GM23338 (cell line): Measurements from ENCODE around the gene ZNF451. TPM values are rescaled to one million over a fixed set of nuclear protein-coding genes. Genes with fewer than 3 reads are reported as not detected.

Experiments
- ATAC-seq: fragments of 200-7000 bp; cut with Tn5 transposase; 3 replicates; pipeline ENCODE4 v1.9.1; 2020
- DNase-seq: peaks from one replicate; pipeline ENCODE4 v3.0.0-alpha.2; 2015; ENCODE audit warnings: low spot score
- H2AFZ ChIP-seq: fragments of 200-600 bp; sonication (generic); 2 replicates; pipeline ENCODE4 v1.8.0; 2016; ENCODE audit warnings: antibody characterized with exemption, mild to moderate bottlenecking, moderate library complexity
- H3F3A ChIP-seq: fragments of 200-600 bp; sonication (generic); replicated peaks from 2 replicates; pipeline ENCODE4 v1.8.0; 2017; ENCODE audit warnings: antibody characterized with exemption, mixed run types, low read depth
- H3K27ac ChIP-seq: fragments of 200-600 bp; sonication (generic); 2 replicates; pipeline ENCODE4 v1.6.1; 2016; ENCODE audit warnings: low read depth
- H3K27me3 ChIP-seq: fragments of 200-600 bp; sonication (generic); 2 replicates; pipeline ENCODE4 v1.8.0; 2016; ENCODE audit warnings: mild to moderate bottlenecking, mixed run types, moderate library complexity; ENCODE audit not compliant: insufficient read depth
- H3K36me3 ChIP-seq: fragments of 200-600 bp; sonication (generic); 2 replicates; pipeline ENCODE4 v1.8.0; 2016; ENCODE audit warnings: mild to moderate bottlenecking; ENCODE audit not compliant: insufficient read depth
- H3K4me1 ChIP-seq: fragments of 200-600 bp; sonication (generic); 2 replicates; pipeline ENCODE4 v1.8.0; 2016; ENCODE audit warnings: mild to moderate bottlenecking, moderate library complexity; ENCODE audit not compliant: insufficient read depth
- H3K4me2 ChIP-seq: fragments of 200-600 bp; sonication (generic); 2 replicates; pipeline ENCODE4 v1.7.1; 2017; ENCODE audit warnings: mixed run types
- H3K4me3 ChIP-seq: fragments of 200-600 bp; sonication (generic); 2 replicates; pipeline ENCODE4 v1.6.1; 2016; ENCODE audit warnings: mixed run types
- H3K79me2 ChIP-seq: fragments of 200-600 bp; sonication (generic); replicated peaks from 2 replicates; pipeline ENCODE4 v1.8.0; 2017; ENCODE audit warnings: mild to moderate bottlenecking; ENCODE audit not compliant: insufficient read depth
- H3K9me2 ChIP-seq: fragments of 200-600 bp; sonication (generic); 2 replicates; pipeline ENCODE4 v1.8.0; 2017; ENCODE audit not compliant: insufficient read depth
- H4K20me1 ChIP-seq: fragments of 200-600 bp; sonication (generic); replicated peaks from 2 replicates; pipeline ENCODE4 v1.8.0; 2017; ENCODE audit warnings: mild to moderate bottlenecking; ENCODE audit not compliant: insufficient read depth
- H3K27ac Mint-ChIP-seq: 2 replicates; pipeline ENCODE4 v1.8.0; 2020; ENCODE audit warnings: inconsistent platforms, mild to moderate bottlenecking, moderate library complexity, mixed read lengths
- H3K27me3 Mint-ChIP-seq: 3 replicates; pipeline ENCODE4 v1.8.0; 2022; ENCODE audit warnings: low read depth, mild to moderate bottlenecking, moderate library complexity, mixed read lengths, inconsistent platforms; ENCODE audit not compliant: insufficient read depth, poor library complexity
- H3K36me3 Mint-ChIP-seq: 3 replicates; pipeline ENCODE4 v1.8.0; 2021; ENCODE audit warnings: low read depth, mild to moderate bottlenecking, inconsistent platforms, moderate library complexity, mixed read lengths
- H3K4me1 Mint-ChIP-seq: 3 replicates; pipeline ENCODE4 v1.8.0; 2020; ENCODE audit warnings: mild to moderate bottlenecking, inconsistent platforms, mixed read lengths
- H3K4me3 Mint-ChIP-seq: 3 replicates; pipeline ENCODE4 v1.8.0; 2021; ENCODE audit warnings: moderate library complexity, mild to moderate bottlenecking, inconsistent platforms, mixed read lengths
- H3K9me3 Mint-ChIP-seq: 3 replicates; pipeline ENCODE4 v1.8.0; 2020; ENCODE audit warnings: moderate library complexity, mild to moderate bottlenecking, inconsistent platforms, mixed read lengths
- CREB1 ChIP-seq: fragments of 250-450 bp; sonication (Bioruptor Pico); IDR thresholded peaks from 2 replicates; pipeline ENCODE4 v1.5.0; 2020; ENCODE audit warnings: low read depth, mild to moderate bottlenecking, moderate library complexity
- EZH2 ChIP-seq: fragments of 200-600 bp; sonication (generic); IDR thresholded peaks from one replicate; pipeline ENCODE4 v1.8.0; 2017; ENCODE audit warnings: antibody characterized with exemption, mild to moderate bottlenecking, low read depth; ENCODE audit not compliant: unreplicated experiment
- polyA plus RNA-seq: library from polyadenylated mRNA; unstranded; fragments of >200 nt; fragmentation: Nextera tagmentation; extraction: Ambion mirVana; gene quantifications from 2 replicates; pipeline ENCODE4 v1.2.1, GENCODE V29; 2016
- total RNA-seq: library from RNA; depleted of rRNA; stranded (reverse); fragments of >200 nt; shearing (Covaris generic); gene quantifications from 2 replicates; pipeline ENCODE4 v1.2.3, GENCODE V29; 2014
- TF ChIP-seq, protein P1 (sequence below): fragments of 250-450 bp; sonication (Bioruptor Pico); IDR thresholded peaks from 2 replicates; pipeline ENCODE4 v1.5.0; 2020; ENCODE audit warnings: mild to moderate bottlenecking, moderate library complexity
- TF ChIP-seq, protein P2 (sequence below): IDR thresholded peaks from one replicate; pipeline ENCODE4 v1.6.1; 2018; ENCODE audit warnings: antibody characterized with exemption; ENCODE audit not compliant: unreplicated experiment

Gene ZNF451
- total and polyA plus RNA-seq, 2 experiments from 2014 or later: 44.8 to 54.1 TPM

DNA sequence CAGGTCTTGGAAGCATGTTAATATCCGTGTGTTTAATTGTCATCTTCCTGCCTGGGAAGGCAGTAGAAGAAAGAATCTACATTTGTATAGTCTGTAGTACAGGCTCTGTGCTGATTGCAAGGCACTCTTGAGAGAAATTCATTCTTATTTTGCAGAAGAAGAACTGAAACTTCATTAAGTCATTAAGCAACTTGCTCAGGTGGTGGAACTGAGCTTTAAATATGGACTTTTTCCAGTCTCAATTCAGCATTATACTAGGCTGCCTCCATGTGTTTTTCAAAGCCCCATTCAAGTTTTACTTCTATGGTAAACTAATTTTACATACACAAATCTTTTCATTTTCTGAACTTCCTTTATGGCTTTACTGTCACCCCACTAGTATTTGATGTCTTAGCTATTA is 18.7 kb downstream of the ZNF451 start:
- Mint-ChIP-seq H3K27ac (peak overlapping the region; percentile 33), H3K27me3 (no peaks in the 10 kb centered on the region), H3K4me1 (peaks cover 17% of the 10 kb centered on the region), H3K9me3 (no peaks in the 10 kb centered on the region), H3K4me3 (no peak overlapping the region), H3K36me3 (peaks cover 3% of the 10 kb centered on the region)
- H3K4me3 ChIP-seq: no peak overlapping the region
- H3K27me3 ChIP-seq: no peaks in the 10 kb centered on the region
- no peak for DNase-seq
- TF ChIP-seq, protein P1, sequence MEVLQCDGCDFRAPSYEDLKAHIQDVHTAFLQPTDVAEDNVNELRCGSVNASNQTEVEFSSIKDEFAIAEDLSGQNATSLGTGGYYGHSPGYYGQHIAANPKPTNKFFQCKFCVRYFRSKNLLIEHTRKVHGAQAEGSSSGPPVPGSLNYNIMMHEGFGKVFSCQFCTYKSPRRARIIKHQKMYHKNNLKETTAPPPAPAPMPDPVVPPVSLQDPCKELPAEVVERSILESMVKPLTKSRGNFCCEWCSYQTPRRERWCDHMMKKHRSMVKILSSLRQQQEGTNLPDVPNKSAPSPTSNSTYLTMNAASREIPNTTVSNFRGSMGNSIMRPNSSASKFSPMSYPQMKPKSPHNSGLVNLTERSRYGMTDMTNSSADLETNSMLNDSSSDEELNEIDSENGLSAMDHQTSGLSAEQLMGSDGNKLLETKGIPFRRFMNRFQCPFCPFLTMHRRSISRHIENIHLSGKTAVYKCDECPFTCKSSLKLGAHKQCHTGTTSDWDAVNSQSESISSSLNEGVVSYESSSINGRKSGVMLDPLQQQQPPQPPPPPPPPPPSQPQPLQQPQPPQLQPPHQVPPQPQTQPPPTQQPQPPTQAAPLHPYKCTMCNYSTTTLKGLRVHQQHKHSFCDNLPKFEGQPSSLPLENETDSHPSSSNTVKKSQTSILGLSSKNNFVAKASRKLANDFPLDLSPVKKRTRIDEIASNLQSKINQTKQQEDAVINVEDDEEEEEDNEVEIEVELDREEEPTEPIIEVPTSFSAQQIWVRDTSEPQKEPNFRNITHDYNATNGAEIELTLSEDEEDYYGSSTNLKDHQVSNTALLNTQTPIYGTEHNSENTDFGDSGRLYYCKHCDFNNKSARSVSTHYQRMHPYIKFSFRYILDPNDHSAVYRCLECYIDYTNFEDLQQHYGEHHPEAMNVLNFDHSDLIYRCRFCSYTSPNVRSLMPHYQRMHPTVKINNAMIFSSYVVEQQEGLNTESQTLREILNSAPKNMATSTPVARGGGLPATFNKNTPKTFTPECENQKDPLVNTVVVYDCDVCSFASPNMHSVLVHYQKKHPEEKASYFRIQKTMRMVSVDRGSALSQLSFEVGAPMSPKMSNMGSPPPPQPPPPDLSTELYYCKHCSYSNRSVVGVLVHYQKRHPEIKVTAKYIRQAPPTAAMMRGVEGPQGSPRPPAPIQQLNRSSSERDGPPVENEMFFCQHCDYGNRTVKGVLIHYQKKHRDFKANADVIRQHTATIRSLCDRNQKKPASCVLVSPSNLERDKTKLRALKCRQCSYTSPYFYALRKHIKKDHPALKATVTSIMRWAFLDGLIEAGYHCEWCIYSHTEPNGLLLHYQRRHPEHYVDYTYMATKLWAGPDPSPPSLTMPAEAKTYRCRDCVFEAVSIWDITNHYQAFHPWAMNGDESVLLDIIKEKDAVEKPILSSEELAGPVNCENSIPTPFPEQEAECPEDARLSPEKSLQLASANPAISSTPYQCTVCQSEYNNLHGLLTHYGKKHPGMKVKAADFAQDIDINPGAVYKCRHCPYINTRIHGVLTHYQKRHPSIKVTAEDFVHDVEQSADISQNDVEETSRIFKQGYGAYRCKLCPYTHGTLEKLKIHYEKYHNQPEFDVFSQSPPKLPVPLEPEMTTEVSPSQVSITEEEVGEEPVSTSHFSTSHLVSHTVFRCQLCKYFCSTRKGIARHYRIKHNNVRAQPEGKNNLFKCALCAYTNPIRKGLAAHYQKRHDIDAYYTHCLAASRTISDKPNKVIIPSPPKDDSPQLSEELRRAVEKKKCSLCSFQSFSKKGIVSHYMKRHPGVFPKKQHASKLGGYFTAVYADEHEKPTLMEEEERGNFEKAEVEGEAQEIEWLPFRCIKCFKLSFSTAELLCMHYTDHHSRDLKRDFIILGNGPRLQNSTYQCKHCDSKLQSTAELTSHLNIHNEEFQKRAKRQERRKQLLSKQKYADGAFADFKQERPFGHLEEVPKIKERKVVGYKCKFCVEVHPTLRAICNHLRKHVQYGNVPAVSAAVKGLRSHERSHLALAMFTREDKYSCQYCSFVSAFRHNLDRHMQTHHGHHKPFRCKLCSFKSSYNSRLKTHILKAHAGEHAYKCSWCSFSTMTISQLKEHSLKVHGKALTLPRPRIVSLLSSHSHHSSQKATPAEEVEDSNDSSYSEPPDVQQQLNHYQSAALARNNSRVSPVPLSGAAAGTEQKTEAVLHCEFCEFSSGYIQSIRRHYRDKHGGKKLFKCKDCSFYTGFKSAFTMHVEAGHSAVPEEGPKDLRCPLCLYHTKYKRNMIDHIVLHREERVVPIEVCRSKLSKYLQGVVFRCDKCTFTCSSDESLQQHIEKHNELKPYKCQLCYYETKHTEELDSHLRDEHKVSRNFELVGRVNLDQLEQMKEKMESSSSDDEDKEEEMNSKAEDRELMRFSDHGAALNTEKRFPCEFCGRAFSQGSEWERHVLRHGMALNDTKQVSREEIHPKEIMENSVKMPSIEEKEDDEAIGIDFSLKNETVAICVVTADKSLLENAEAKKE (CRISPR knock-in tag): no peak
- TF ChIP-seq, protein P2, sequence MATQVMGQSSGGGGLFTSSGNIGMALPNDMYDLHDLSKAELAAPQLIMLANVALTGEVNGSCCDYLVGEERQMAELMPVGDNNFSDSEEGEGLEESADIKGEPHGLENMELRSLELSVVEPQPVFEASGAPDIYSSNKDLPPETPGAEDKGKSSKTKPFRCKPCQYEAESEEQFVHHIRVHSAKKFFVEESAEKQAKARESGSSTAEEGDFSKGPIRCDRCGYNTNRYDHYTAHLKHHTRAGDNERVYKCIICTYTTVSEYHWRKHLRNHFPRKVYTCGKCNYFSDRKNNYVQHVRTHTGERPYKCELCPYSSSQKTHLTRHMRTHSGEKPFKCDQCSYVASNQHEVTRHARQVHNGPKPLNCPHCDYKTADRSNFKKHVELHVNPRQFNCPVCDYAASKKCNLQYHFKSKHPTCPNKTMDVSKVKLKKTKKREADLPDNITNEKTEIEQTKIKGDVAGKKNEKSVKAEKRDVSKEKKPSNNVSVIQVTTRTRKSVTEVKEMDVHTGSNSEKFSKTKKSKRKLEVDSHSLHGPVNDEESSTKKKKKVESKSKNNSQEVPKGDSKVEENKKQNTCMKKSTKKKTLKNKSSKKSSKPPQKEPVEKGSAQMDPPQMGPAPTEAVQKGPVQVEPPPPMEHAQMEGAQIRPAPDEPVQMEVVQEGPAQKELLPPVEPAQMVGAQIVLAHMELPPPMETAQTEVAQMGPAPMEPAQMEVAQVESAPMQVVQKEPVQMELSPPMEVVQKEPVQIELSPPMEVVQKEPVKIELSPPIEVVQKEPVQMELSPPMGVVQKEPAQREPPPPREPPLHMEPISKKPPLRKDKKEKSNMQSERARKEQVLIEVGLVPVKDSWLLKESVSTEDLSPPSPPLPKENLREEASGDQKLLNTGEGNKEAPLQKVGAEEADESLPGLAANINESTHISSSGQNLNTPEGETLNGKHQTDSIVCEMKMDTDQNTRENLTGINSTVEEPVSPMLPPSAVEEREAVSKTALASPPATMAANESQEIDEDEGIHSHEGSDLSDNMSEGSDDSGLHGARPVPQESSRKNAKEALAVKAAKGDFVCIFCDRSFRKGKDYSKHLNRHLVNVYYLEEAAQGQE: no peak
- TF ChIP-seq CREB1 (CRISPR knock-in tag) (no peak), EZH2 (no peak)
- no peaks in the 10 kb centered on the region for H3F3A ChIP-seq
- H3K79me2 ChIP-seq: peaks cover 60% of the 10 kb centered on the region
- no peak overlapping the region for H2AFZ ChIP-seq
- peaks cover 20% of the 10 kb centered on the region for H3K4me1 ChIP-seq
- 0 out of 2 replicates have a peak, but pooled peaks cover 7% of the 10 kb centered on the region for H4K20me1 ChIP-seq
- ATAC-seq: no peak
- H3K4me2 ChIP-seq: peak overlapping the region; percentile 27
- H3K27ac ChIP-seq: no peak overlapping the region
- H3K9me2 ChIP-seq: no peaks in the 10 kb centered on the region
- no peaks in the 10 kb centered on the region for H3K36me3 ChIP-seq
